ENCODE measurements around the gene ZFP36L1. TPM values are rescaled to one million over a fixed set of nuclear protein-coding genes. Genes with fewer than 3 reads are reported as not detected.

Gene ZFP36L1
- total RNA-seq, 1 donor from 2014 or later = 144 TPM

DNA sequence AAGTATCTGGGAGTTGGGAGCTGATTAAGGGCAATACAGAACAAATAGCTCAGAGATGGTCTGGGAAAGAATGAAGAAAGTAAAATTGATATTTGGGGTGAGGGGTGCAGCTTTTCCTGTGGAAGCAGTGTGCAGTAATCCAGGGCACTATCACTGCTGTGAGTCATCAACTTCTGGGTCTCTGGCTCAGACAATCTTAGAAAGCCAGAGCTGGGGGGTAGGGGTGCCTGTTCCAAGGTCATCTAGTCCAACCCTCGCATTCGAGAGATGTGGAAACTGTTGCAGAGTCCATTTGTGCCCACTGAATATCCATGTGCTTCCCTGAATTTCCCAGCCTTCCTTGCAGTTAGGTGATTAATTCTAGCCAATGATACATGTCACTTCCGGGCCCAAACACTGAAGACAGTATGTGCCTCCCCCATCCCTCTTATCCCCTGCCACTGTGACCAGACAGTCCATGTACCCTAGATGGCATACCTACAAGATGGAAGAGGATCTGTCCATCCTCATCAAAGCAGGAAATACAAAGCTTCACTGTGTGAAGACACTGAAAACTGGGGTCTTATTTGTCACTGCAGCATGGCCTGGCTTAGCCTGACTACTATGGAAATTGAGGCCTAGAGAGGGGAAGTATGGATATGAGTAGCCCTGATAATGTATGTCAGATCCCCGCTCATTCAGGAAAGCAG lies 51.9 kb downstream of the ZFP36L1 start:
- no peak for DNase-seq (ENCODE audit: low read depth)
- Histone ChIP-seq H3K4me3 (ENCODE audit: low read depth, low read length) (no peak overlapping the region), H3K27me3 (ENCODE audit: control insufficient read depth, insufficient read depth, low read length) (no peaks in the 10 kb centered on the region), H3K36me3 (ENCODE audit: control insufficient read depth, insufficient read depth, low read length) (no peaks in the 10 kb centered on the region)
- TF ChIP-seq, protein P1, sequence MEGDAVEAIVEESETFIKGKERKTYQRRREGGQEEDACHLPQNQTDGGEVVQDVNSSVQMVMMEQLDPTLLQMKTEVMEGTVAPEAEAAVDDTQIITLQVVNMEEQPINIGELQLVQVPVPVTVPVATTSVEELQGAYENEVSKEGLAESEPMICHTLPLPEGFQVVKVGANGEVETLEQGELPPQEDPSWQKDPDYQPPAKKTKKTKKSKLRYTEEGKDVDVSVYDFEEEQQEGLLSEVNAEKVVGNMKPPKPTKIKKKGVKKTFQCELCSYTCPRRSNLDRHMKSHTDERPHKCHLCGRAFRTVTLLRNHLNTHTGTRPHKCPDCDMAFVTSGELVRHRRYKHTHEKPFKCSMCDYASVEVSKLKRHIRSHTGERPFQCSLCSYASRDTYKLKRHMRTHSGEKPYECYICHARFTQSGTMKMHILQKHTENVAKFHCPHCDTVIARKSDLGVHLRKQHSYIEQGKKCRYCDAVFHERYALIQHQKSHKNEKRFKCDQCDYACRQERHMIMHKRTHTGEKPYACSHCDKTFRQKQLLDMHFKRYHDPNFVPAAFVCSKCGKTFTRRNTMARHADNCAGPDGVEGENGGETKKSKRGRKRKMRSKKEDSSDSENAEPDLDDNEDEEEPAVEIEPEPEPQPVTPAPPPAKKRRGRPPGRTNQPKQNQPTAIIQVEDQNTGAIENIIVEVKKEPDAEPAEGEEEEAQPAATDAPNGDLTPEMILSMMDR (IDR thresholded peaks at IDR 0.05; ENCODE audit: insufficient read depth, low read length, poor library complexity, severe bottlenecking) = no peak

- no peak overlapping the region for H3K4me3 ChIP-seq (ENCODE audit: low read depth, low read length)
- no peaks in the 10 kb centered on the region for H3K27me3 ChIP-seq (ENCODE audit: control insufficient read depth, insufficient read depth, low read length)
- no peaks in the 10 kb centered on the region for H3K36me3 ChIP-seq (ENCODE audit: control insufficient read depth, insufficient read depth, low read length)
- DNase-seq (ENCODE audit: low read depth) = no peak
- TF ChIP-seq, protein P1 (IDR thresholded peaks at IDR 0.05; ENCODE audit: insufficient read depth, low read length, poor library complexity, severe bottlenecking) = no peak
Measured at GRCh38 chr14:68739701-68740100, 53.2 kb downstream of the ZFP36L1 start.

- TF ChIP-seq, protein P1 (IDR thresholded peaks at IDR 0.05; ENCODE audit: insufficient read depth, low read length, poor library complexity, severe bottlenecking) = no peak
- Histone ChIP-seq H3K4me3 (ENCODE audit: low read depth, low read length) (no peak overlapping the region), H3K27me3 (ENCODE audit: control insufficient read depth, insufficient read depth, low read length) (no peaks in the 10 kb centered on the region), H3K36me3 (ENCODE audit: control insufficient read depth, insufficient read depth, low read length) (no peaks in the 10 kb centered on the region)
- no peak for DNase-seq (ENCODE audit: low read depth)
Measured at GRCh38 chr14:68738559-68738958, 54.3 kb downstream of the ZFP36L1 start.

Other genes starting within 250 kb of the ZFP36L1 start
- 627 and 715 TPM in 2 replicates for gene ACTN1, start 186.2 kb upstream of the ZFP36L1 start, total RNA-seq